ENCODE measurements around the gene POPDC2.

The POPDC2 gene

GRCh38 chr3:119672776-119673175 is 12.4 kb upstream of the POPDC2 start:
- DNase-seq (ENCODE audit: low read depth in 2 of 2, low spot score in 1 of 2): no peak

GRCh38 chr3:119669906-119670570 is 9.6 kb upstream of the POPDC2 start:
- no peak for DNase-seq (ENCODE audit: low read depth in 2 of 2, low spot score in 1 of 2)

GRCh38 chr3:119665954-119666559 is 5.7 kb upstream of the POPDC2 start:
- no peak for DNase-seq (ENCODE audit: low read depth in 2 of 2, low spot score in 1 of 2)

GRCh38 chr3:119664850-119665379 is 4.5 kb upstream of the POPDC2 start:
- no peak for DNase-seq (ENCODE audit: low read depth in 2 of 2, low spot score in 1 of 2)

- DNase-seq (ENCODE audit: low read depth in 2 of 2, low spot score in 1 of 2): no peak
These were observed 4.0 kb upstream of the POPDC2 start for GRCh38 chr3:119664370-119664769.

GRCh38 chr3:119663885-119664284 is 3.5 kb upstream of the POPDC2 start:
- no peak for DNase-seq (ENCODE audit: low read depth in 2 of 2, low spot score in 1 of 2)

- DNase-seq (ENCODE audit: low read depth in 2 of 2, low spot score in 1 of 2): no peak
These were observed 2.4 kb upstream of the POPDC2 start for GRCh38 chr3:119662604-119663373.

GRCh38 chr3:119659606-119660291 is 640 bp downstream of the POPDC2 start:
- DNase-seq (ENCODE audit: low read depth in 2 of 2, low spot score in 1 of 2): no peak

- no peak for DNase-seq (ENCODE audit: low read depth in 2 of 2, low spot score in 1 of 2)
These were observed 1.4 kb downstream of the POPDC2 start for GRCh38 chr3:119658994-119659393.

- DNase-seq (ENCODE audit: low read depth in 2 of 2, low spot score in 1 of 2): no peak
These were observed 2.3 kb downstream of the POPDC2 start for GRCh38 chr3:119657887-119658702.

- DNase-seq (ENCODE audit: low read depth in 2 of 2, low spot score in 1 of 2): no peak
These were observed 6.5 kb downstream of the POPDC2 start for GRCh38 chr3:119653876-119654275.

- no peak for DNase-seq (ENCODE audit: low read depth in 2 of 2, low spot score in 1 of 2)
These were observed 7.9 kb downstream of the POPDC2 start for GRCh38 chr3:119652306-119653033.

GRCh38 chr3:119649761-119650160 is 10.6 kb downstream of the POPDC2 start:
- DNase-seq (ENCODE audit: low read depth in 2 of 2, low spot score in 1 of 2): no peak

GRCh38 chr3:119647843-119648575 is 12.4 kb downstream of the POPDC2 start:
- DNase-seq (ENCODE audit: low read depth in 2 of 2, low spot score in 1 of 2): no peak

GRCh38 chr3:119647171-119647570 is 13.2 kb downstream of the POPDC2 start:
- DNase-seq (ENCODE audit: low read depth in 2 of 2, low spot score in 1 of 2): no peak

- no peak for DNase-seq (ENCODE audit: low read depth in 2 of 2, low spot score in 1 of 2)
These were observed 14.6 kb downstream of the POPDC2 start for GRCh38 chr3:119645813-119646212.

- no peak for DNase-seq (ENCODE audit: low read depth in 2 of 2, low spot score in 1 of 2)
These were observed 15.9 kb downstream of the POPDC2 start for GRCh38 chr3:119644481-119644880.

- no peak for DNase-seq (ENCODE audit: low read depth in 2 of 2, low spot score in 1 of 2)
These were observed 16.9 kb downstream of the POPDC2 start for GRCh38 chr3:119643528-119643927.

GRCh38 chr3:119642746-119643473 is 17.5 kb downstream of the POPDC2 start:
- no peak for DNase-seq (ENCODE audit: low read depth in 2 of 2, low spot score in 1 of 2)
